GM12865 (cell line): ENCODE results near the gene TXNRD1.

Source experiments
- DNase-seq: peaks from one replicate; pipeline ENCODE4 v3.0.0; 2010; ENCODE audit warnings: low read depth
- H3K4me3 ChIP-seq: 2 replicates; pipeline ENCODE4 v1.5.1; 2011; ENCODE audit warnings: mild to moderate bottlenecking, low read depth, low read length, control low read depth
- TF ChIP-seq, protein P1 (sequence below): IDR thresholded peaks from 2 replicates; pipeline ENCODE4 v1.5.1; 2011; ENCODE audit warnings: low read length, control low read depth, low read depth, inconsistent platforms; ENCODE audit not compliant: insufficient read depth; ENCODE audit errors: missing control alignments

The TXNRD1 gene

DNA sequence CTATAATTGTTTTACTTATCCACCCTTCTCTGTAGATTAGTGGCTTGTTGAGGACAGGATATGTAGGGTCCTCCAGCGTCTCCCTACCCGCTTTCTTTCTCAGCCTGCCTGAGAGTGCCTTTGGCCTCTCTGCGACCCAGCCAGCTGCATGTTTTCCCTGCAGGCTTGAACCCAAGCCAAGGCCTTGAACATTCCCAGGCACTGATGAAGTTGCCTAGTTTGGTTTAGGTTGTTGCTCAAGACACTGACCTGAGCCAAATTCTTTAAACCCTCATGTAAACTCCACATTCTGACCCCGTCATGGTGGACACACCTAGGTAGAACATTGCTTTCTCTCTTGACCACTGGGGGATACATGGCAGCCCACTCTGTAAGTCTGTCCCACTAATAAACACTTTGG lies 33.4 kb upstream of the TXNRD1 start:
- TF ChIP-seq, protein P1, sequence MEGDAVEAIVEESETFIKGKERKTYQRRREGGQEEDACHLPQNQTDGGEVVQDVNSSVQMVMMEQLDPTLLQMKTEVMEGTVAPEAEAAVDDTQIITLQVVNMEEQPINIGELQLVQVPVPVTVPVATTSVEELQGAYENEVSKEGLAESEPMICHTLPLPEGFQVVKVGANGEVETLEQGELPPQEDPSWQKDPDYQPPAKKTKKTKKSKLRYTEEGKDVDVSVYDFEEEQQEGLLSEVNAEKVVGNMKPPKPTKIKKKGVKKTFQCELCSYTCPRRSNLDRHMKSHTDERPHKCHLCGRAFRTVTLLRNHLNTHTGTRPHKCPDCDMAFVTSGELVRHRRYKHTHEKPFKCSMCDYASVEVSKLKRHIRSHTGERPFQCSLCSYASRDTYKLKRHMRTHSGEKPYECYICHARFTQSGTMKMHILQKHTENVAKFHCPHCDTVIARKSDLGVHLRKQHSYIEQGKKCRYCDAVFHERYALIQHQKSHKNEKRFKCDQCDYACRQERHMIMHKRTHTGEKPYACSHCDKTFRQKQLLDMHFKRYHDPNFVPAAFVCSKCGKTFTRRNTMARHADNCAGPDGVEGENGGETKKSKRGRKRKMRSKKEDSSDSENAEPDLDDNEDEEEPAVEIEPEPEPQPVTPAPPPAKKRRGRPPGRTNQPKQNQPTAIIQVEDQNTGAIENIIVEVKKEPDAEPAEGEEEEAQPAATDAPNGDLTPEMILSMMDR, result no peak
- no peak overlapping the region for H3K4me3 ChIP-seq
- DNase-seq, result no peak

DNA sequence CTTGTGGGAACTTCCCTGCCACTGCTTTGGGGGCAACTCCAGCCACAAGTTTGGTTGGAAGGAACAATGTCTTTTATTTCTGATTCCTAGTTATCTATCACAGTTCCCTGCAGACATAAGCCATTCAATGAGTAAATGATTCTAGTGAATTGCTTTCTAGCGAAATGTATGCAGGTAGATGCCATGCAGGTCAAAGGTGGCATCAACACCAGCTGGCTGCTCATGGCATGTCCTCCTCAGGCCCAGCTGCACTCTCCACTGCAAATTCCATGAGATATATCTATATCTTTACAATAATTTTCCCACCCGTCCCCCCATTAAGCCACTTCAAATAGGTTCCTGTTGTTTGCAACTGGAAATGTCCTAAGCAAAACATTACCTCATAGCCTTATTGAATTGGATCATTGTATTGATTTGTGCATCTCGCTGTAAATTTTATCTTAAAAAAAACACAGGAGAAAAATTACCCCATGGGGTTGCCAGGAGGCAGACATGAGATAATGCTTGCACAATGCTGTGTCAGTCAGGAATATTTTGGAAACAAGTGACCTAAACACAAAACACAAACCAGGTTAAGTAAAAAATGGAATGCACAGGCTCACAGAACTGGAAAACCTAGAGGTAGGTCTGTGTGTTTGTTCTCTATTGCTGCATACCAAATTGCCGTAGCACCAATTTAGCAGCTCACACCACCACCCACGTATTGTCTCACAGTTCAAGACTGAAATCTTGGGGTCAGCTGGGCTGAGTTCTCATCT lies 32.8 kb upstream of the TXNRD1 start:
- TF ChIP-seq, protein P1, result no peak
- no peak overlapping the region for H3K4me3 ChIP-seq
- no peak for DNase-seq

DNA sequence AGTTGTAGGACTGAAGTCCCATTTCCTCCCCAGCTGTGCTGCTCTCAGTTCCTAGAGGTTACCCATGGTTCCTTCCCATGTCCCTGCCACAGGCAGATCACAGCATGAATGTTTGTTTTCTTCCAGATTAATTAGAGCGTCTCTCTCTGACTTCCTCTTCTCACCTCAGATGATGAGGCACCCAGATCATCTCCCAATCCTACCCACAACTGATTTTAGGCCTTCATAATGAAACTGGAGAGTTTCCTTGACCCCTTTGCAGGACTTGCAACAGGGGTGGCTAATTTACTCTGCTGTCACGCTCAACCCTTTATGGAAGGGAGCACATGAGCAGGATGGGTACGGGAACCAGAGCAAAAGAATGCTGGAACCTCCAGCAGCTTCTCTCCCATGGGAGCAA lies 32.1 kb upstream of the TXNRD1 start:
- H3K4me3 ChIP-seq, result no peak overlapping the region
- TF ChIP-seq, protein P1, result no peak
- DNase-seq, result no peak

DNA sequence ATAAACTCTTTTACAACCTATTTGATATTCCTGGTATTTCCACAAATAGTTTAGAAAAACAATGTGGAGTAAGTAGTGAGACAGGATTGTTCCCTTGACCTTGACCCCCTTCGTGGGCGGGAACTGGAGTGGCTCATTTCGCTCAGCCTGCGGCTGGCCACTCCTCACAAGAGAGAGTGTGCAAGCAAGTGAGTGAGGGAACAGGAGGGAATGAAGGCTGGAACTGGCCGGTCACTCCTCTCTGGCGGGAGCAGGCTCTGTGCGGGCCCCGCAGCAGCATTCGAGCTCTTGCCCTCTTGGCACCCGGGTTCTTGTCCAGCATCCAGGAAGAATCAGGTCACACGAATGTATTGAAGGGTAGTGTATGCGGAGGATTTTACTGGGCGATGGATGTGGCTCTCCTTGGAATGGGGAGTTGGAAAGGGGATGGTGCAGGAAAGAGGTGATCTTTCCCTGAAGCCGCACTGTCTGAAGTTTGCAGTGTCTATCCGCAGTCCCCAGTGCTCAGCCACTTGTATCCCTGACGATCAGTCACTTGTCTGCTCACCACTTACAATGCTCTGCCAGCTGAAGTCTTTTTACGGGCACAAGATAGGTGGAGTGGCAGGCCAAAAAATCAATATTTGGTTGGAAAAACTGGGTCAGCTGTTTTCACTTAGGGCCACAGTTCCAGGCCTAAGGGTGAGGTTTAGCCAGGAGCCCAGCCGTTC lies 28.0 kb upstream of the TXNRD1 start:
- DNase-seq, result no peak
- TF ChIP-seq, protein P1, result no peak
- H3K4me3 ChIP-seq, result no peak overlapping the region

DNA sequence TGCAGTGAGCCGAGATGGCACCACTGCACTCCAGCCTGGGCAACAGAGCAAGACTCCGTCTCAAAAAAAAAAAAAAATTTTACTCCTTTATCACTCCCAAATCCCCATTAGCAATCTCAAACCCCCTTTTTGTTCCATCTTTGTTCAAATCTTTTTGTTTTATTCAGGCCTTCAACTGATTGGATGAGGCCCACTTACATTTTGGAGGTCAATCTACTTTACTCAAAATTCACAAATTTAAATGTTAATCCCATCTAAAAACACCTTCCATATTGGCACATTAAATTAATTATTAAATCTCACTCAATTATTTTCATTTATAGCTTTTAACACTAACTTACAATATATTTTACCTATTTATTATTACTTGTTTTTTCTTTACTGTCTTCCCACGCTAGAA lies 27.0 kb upstream of the TXNRD1 start:
- TF ChIP-seq, protein P1, result no peak
- no peak for DNase-seq
- no peak overlapping the region for H3K4me3 ChIP-seq

DNA sequence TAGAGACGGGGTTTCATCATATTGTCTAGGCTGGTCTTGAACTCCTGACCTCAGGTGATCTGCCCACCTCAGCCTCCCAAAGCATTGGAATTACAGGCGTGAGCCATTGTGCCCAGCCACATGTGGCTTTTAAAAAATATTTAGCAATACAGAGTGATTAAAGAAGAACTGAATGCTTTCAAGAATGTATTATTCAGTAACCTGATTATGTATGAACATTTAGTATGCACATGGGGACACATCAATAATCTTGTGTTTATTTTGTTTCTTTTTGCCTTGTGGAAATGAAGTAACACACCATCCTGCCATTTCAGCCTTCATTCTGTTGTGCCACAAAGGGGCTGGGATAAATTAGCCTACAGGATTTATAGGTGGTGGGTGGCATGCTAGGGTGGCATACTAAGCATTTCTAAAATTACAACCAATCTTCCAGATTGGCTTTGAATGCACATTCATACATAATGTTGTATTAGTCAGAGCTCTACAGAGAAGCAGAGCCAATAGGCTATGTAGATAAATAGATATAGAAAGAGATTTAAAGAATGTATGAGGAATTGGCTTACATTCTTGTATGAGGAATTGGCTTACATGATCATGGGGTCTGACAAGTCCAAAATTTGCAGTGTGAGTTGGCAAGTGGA lies 25.5 kb upstream of the TXNRD1 start:
- H3K4me3 ChIP-seq, result no peak overlapping the region
- no peak for DNase-seq
- TF ChIP-seq, protein P1, result no peak
